ENCODE data around the gene DBH.
"Not testable (repeated sequence)": the region's sequence is repeated elsewhere in the genome, so short reads cannot be mapped to it uniquely, and the experiment has no call there.

The DBH gene

DNA sequence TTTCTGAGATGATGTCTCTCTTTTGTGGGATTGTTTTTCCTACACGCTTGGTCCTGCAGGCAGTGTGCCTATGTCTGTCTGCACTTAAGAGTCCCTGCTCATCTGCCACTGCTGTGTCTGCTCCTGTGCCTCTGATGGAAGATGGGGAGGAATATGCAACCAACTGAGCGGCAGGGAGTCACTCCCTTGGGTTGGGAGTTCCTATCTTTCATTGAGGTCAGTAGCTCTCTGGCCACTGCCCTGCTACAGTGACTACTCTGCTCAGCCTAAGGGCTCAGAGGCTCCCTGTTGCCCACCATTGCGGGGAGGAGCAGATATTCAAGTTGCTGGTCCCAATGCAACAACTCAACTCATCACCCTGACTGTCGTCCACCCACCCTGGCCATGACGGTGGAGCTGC, 13.6 kb upstream of the DBH start:
- no peak for DNase-seq (ENCODE audit: low spot score)

DNA sequence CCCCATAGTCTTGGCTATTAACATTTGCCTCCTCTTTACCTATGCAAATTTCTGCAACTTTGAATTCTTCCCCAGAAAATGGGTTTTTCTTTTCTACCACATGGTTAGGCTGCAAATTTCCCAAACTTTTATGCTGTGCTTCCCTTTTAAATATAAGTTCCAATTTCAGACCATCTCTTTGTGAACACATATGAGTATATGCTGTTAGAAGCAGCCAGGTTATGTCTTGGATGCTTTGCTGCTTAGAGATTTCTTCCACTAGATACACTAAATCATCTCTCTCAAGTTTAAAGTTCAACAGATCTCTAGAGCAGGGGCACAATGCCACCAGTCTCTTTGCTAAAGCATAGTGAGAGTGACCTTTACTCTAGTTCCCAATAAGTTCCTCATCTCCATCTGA, 10.2 kb upstream of the DBH start:
- not testable (repeated sequence) for DNase-seq (ENCODE audit: low spot score)

GRCh38 chr9:133627341-133627740, 8.8 kb upstream of the DBH start:
- DNase-seq (ENCODE audit: low spot score) = no peak

GRCh38 chr9:133628766-133629165, 7.4 kb upstream of the DBH start:
- no peak for DNase-seq (ENCODE audit: low spot score)

GRCh38 chr9:133629221-133630110, 6.7 kb upstream of the DBH start:
- DNase-seq (ENCODE audit: low spot score) = no peak

DNA sequence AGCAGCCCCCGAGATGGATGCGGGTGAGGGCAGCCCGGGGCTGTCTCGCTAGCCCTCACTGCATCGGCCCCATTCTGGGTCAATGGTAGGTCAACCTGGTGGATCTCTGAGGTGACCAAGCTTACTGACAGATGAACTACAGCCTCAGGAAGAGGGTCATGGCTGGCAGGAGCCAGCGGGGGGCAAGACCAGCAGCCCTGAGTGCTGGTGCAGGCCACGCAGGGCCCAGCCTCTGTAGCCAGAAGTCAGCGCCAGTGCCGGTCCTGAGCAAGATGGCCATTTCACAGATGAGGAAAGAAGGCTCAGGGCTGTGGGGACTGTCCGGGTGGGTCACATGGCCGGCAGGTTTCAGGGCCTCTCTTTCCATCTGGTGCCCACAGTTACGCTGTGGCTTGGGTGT, 5.1 kb upstream of the DBH start:
- DNase-seq (ENCODE audit: low spot score) = no peak

DNA sequence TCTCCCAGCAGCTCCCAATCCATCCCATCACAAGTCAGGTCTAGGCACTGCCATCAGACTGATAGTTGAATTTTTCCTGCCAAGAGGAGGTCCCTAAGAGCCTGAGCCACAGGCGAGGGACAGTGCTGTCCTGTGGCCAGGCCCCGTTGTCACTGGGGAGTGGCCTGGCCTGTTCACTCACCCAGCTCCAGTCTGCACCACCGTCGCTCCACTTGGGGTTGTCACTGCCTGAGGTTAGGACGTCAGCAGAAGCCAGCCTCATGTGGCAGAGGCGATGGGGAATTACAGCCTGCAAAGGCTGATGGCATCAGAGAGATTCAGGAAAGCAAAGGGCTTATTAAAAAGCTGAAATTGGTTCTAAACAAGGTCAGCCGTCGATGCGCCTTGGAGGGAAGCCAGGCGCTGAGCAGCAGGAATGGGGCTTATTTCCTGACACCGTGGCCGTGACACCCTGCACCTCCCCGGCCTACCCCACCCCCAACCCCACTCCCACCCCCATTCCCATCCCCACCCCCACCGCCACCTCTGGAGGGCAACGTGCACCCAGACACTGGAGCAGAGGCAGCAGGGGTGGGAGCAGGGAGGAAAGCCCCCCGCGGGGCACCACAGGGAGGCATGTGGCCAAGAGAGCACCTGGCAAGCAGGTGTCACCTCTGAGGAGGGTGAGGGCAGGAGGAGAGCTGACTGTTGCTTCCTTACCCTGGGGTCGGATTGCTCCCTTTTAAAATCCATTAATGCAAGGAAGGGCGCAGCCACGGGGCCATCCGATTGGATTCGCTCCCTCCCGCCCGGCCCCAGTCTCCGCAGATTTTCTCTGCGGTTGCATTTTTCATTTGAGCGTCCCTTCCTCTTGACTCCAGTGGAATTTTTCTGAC, 3.1 kb upstream of the DBH start:
- no peak for DNase-seq (ENCODE audit: low spot score)

DNA sequence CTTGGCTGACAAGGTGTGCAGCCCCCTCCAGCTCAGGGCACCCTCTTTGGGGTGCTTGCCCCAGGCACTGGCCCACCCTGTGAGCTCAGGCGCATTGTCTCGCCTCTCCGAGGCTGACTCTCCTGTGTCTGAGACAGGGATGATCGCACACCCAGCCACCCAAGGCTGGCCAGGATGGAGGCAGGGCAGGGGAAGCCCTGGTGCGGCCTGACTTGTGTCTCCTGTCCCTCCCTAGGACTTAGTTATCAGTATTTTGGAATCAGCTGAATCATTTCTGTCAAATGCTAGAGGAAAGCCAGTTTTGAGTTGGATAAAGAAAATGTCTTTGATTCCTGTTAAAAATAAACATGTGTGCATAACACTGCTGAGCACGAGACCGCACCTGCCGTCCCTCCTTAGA, 2.5 kb upstream of the DBH start:
- DNase-seq (ENCODE audit: low spot score) = no peak

- no peak for DNase-seq (ENCODE audit: low spot score)
Observed at GRCh38 chr9:133634081-133634691, 2.0 kb upstream of the DBH start.

GRCh38 chr9:133635098-133635497, 1.1 kb upstream of the DBH start:
- no peak for DNase-seq (ENCODE audit: low spot score)

GRCh38 chr9:133636902-133637301, 739 bp downstream of the DBH start:
- no peak for DNase-seq (ENCODE audit: low spot score)

GRCh38 chr9:133637451-133638055, 1.4 kb downstream of the DBH start:
- DNase-seq (ENCODE audit: low spot score) = no peak

GRCh38 chr9:133638076-133638475, 1.9 kb downstream of the DBH start:
- no peak for DNase-seq (ENCODE audit: low spot score)

DNA sequence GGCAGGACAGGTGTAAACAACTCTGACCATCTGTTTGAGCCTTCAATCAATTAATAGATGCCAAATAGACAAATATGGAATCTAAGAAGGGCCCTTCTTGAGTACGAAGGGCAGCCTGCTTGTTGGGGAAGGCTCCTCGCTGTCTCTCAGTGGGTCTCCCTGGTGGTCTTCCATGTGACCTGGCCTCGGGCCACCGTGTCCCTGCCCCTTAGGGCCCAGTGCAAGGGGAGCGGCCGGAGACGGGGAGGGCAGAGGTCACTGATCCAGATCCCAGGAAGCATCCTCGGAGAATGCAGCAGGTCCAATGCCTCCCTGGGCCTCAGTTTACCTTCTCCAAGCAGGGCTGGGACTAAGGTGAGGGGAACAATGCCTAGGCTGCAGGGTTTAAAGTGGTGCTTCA, 2.5 kb downstream of the DBH start:
- DNase-seq (ENCODE audit: low spot score) = no peak

DNA sequence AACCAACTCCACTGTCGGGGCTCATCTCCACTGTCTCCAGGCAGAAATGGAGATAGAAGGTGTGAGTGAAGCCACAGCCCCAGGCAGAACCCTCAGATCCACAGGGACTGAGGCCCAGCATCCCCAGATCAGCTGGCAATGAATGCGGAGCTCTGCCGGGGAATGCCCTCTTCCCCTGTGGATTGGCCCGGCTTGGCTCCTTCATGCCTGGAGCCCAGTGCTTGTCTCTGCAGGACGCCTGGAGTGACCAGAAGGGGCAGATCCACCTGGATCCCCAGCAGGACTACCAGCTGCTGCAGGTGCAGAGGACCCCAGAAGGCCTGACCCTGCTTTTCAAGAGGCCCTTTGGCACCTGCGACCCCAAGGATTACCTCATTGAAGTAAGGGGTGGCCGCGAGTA, 3.5 kb downstream of the DBH start:
- DNase-seq (ENCODE audit: low spot score) = no peak

DNA sequence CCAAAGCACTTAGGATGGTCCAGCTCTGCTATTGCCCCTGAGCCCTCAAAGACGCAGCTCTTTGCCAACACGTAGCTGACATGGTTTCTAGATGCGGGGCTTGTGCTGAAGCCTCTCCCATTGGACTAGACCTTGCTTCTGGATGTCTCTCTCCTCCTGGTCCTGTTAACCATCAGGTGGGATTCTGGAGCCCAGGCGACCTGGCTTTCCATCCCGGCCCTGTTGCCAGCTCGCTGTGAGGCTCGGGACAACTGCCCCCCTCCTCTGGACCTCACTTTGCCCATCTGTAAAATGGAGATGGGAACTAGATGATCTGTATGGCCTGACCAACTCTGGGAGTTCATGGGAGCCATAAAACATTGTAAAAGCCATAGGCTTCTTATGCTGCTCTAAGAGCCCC, 4.0 kb downstream of the DBH start:
- DNase-seq (ENCODE audit: low spot score) = no peak

DNA sequence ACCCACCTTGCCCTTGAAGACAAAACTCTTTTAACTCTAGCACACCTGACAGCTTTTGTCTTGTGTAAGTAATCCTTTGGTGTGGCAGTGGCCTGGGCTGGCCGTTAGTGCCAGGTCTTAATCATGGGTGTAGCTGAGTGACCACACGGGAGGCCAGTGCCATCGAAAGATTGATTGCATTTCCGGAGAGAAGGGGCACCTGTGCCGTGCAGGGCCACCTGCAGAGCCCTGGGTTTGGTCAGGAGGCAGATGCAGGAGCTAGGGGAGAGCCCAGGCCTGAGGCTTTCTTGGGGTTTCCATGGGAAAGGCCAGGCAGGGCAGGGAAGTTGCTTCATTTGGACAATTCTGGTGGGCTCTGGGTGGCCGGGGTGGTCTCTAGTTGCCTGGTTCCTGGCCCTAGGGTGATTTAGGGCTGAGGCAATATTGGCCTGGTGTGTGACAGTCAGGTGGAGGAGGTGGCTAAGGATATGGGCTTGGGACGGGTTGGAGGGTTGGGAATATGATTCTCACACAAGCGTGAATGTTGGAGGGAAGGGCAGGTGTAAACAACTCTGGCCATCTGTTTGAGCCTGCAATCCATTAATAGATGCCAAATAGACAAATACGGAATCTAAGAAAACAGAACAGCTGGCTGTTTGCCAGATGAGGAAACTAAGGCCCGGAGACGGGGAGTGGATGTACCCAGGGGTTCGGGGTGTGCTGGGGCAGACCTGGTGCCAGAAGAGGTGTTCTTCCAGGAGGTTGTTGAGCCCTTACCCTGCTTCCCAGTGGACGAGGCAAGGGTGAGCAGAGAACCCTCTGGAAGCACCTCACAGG, 4.6 kb downstream of the DBH start:
- DNase-seq (ENCODE audit: low spot score) = no peak

- DNase-seq (ENCODE audit: low spot score) = no peak
Observed at GRCh38 chr9:133641396-133641655, 5.2 kb downstream of the DBH start.

DNA sequence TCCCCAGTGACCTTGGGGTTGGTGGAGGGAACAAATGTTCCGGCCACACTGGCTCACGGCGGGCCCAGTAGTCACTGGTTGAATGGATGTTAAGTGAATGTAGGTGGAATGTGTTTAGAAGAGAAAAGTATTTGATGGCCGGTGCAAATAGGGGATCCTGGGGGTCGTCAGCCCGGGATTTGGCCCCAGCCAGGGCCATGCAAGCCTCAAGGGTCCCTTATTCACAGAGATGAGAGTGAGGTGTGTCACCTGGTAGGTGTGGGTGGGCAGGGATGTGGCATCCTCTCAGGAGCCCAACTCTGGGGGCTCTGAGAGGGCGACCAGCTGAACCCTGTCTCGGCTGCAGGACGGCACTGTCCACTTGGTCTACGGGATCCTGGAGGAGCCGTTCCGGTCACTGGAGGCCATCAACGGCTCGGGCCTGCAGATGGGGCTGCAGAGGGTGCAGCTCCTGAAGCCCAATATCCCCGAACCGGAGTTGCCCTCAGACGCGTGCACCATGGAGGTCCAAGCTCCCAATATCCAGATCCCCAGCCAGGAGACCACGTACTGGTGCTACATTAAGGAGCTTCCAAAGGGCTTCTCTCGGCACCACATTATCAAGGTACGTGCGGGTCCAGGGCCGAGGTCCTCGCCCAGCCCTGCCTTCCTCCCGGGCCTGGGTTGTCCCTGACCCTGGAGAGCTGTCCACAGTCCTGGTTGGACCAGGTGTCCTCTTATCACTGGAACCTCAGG, 5.9 kb downstream of the DBH start:
- no peak for DNase-seq (ENCODE audit: low spot score)

- DNase-seq (ENCODE audit: low spot score) = no peak
Observed at GRCh38 chr9:133642708-133643361, 6.7 kb downstream of the DBH start.

- no peak for DNase-seq (ENCODE audit: low spot score)
Observed at GRCh38 chr9:133643362-133643755, 7.2 kb downstream of the DBH start.
